H9 (cell line): ENCODE measurements around the gene CLDND1. TPM values are rescaled to one million over a fixed set of nuclear protein-coding genes. Genes with fewer than 3 reads are reported as not detected.

Source experiments
- DNase-seq: peaks from one replicate; pipeline ENCODE4 v3.0.0-alpha.2; 2017
- H2AFZ ChIP-seq: one replicate; pipeline ENCODE4 v1.6.1; 2013; ENCODE audit warnings: mild to moderate bottlenecking, low read length, control low read depth, moderate library complexity
- H2AK5ac ChIP-seq: 2 replicates; pipeline ENCODE4 v1.6.1; 2013; ENCODE audit warnings: low read length, control low read depth, mixed read lengths; ENCODE audit not compliant: insufficient read length
- H2BK120ac ChIP-seq: one replicate; pipeline ENCODE4 v1.6.1; 2013; ENCODE audit warnings: low read depth, mild to moderate bottlenecking, low read length, control low read depth, inconsistent platforms; ENCODE audit not compliant: poor library complexity, severe bottlenecking
- H2BK12ac ChIP-seq: 2 replicates; pipeline ENCODE4 v1.6.1; 2013; ENCODE audit warnings: low read length, control low read depth, mixed read lengths, low read depth; ENCODE audit not compliant: insufficient read length
- H2BK15ac ChIP-seq: 2 replicates; pipeline ENCODE4 v1.6.1; 2013; ENCODE audit warnings: low read depth, low read length, control low read depth
- H2BK20ac ChIP-seq: one replicate; pipeline ENCODE4 v1.6.1; 2013; ENCODE audit warnings: low read depth, mild to moderate bottlenecking, low read length, control low read depth, inconsistent platforms; ENCODE audit not compliant: poor library complexity, severe bottlenecking
- H2BK5ac ChIP-seq: 2 replicates; pipeline ENCODE4 v1.6.1; 2013; ENCODE audit warnings: low read length, control low read depth, mixed read lengths; ENCODE audit not compliant: insufficient read length
- H3K14ac ChIP-seq: 2 replicates; pipeline ENCODE4 v1.6.1; 2013; ENCODE audit warnings: low read length, control low read depth; ENCODE audit not compliant: insufficient read depth
- H3K18ac ChIP-seq: 2 replicates; pipeline ENCODE4 v1.6.1; 2013; ENCODE audit warnings: low read depth, mild to moderate bottlenecking, mixed read lengths, low read length, control low read depth; ENCODE audit not compliant: insufficient read length
- H3K23ac ChIP-seq: 2 replicates; pipeline ENCODE4 v1.6.1; 2013; ENCODE audit warnings: low read length, control low read depth, mixed read lengths, low read depth; ENCODE audit not compliant: insufficient read length
- H3K23me2 ChIP-seq: 2 replicates; pipeline ENCODE4 v1.6.1; 2013; ENCODE audit warnings: low read depth, mild to moderate bottlenecking, mixed read lengths, low read length, control low read depth; ENCODE audit not compliant: insufficient read length, poor library complexity, severe bottlenecking
- H3K27ac ChIP-seq: 2 replicates; pipeline ENCODE4 v1.5.1; 2013; ENCODE audit warnings: low read length, control low read depth, mixed read lengths, low read depth; ENCODE audit not compliant: insufficient read length
- H3K27me3 ChIP-seq: 2 replicates; pipeline ENCODE4 v1.6.1; 2013; ENCODE audit warnings: low read length, control low read depth, inconsistent platforms; ENCODE audit not compliant: insufficient read depth
- H3K4ac ChIP-seq: 2 replicates; pipeline ENCODE4 v1.6.1; 2013; ENCODE audit warnings: low read depth, mild to moderate bottlenecking, control low read depth, inconsistent platforms, low read length, moderate library complexity
- H3K4me1 ChIP-seq: 2 replicates; pipeline ENCODE4 v1.6.1; 2013; ENCODE audit warnings: low read length, control low read depth, inconsistent platforms; ENCODE audit not compliant: insufficient read depth
- H3K4me2 ChIP-seq: 2 replicates; pipeline ENCODE4 v1.6.1; 2013; ENCODE audit warnings: low read length, control low read depth, mixed read lengths; ENCODE audit not compliant: insufficient read length, insufficient read depth
- H3K56ac ChIP-seq: 2 replicates; pipeline ENCODE4 v1.6.1; 2013; ENCODE audit warnings: low read depth, mild to moderate bottlenecking, mixed read lengths, low read length, control low read depth; ENCODE audit not compliant: insufficient read length
- H3K79me1 ChIP-seq: 2 replicates; pipeline ENCODE4 v1.6.1; 2013; ENCODE audit warnings: low read depth, mild to moderate bottlenecking, moderate library complexity, low read length, control low read depth, inconsistent platforms; ENCODE audit not compliant: insufficient read depth, poor library complexity, severe bottlenecking
- H3K79me2 ChIP-seq: 2 replicates; pipeline ENCODE4 v1.6.1; 2013; ENCODE audit warnings: low read length, control low read depth, inconsistent platforms; ENCODE audit not compliant: insufficient read depth
- H3K9ac ChIP-seq: 2 replicates; pipeline ENCODE4 v1.6.1; 2013; ENCODE audit warnings: low read length, control low read depth, mixed read lengths; ENCODE audit not compliant: insufficient read length; ENCODE audit errors: extremely low read depth
- H3K9me3 ChIP-seq: one replicate; pipeline ENCODE4 v1.6.1; 2013; ENCODE audit warnings: low read depth, low read length, inconsistent platforms; ENCODE audit not compliant: control insufficient read depth
- H3T11ph ChIP-seq: one replicate; pipeline ENCODE4 v1.6.1; 2013; ENCODE audit warnings: mild to moderate bottlenecking, low read length, control low read depth, inconsistent platforms
- H4K20me1 ChIP-seq: one replicate; pipeline ENCODE4 v1.6.1; 2013; ENCODE audit not compliant: control insufficient read depth, insufficient read length, insufficient read depth
- H4K5ac ChIP-seq: 2 replicates; pipeline ENCODE4 v1.6.1; 2013; ENCODE audit warnings: low read depth, mild to moderate bottlenecking, mixed read lengths, low read length, control low read depth; ENCODE audit not compliant: insufficient read length
- H4K8ac ChIP-seq: replicated peaks from 2 replicates; pipeline ENCODE4 v1.6.1; 2013; ENCODE audit warnings: low read length, control low read depth, mixed read lengths, low read depth; ENCODE audit not compliant: insufficient read length
- H4K91ac ChIP-seq: 2 replicates; pipeline ENCODE4 v1.6.1; 2013; ENCODE audit warnings: low read depth, mild to moderate bottlenecking, moderate library complexity, mixed read lengths, low read length, control low read depth; ENCODE audit not compliant: insufficient read length
- H3K27ac Mint-ChIP-seq, 3 experiments: 2 replicates in 2 of 3; 3 replicates in 1 of 3; pipeline ENCODE4 v1.8.0; 2020 to 2021; ENCODE audit warnings: mixed read lengths in 3 of 3, mild to moderate bottlenecking in 1 of 3, moderate library complexity in 1 of 3
- H3K27me3 Mint-ChIP-seq: 2 replicates; pipeline ENCODE4 v1.8.0; 2021; ENCODE audit warnings: low read depth, mild to moderate bottlenecking, moderate library complexity, mixed read lengths
- H3K36me3 Mint-ChIP-seq, 3 experiments: 2 replicates in 2 of 3; 3 replicates in 1 of 3; pipeline ENCODE4 v1.8.0; 2020 to 2021; ENCODE audit warnings: low read depth in 3 of 3, mixed read lengths in 3 of 3; ENCODE audit not compliant: insufficient read depth in 1 of 3
- H3K4me1 Mint-ChIP-seq, 2 experiments: 2 replicates each; pipeline ENCODE4 v1.8.0; 2020; ENCODE audit warnings: mixed read lengths in 2 of 2
- H3K4me3 Mint-ChIP-seq, 2 experiments: 2 replicates in 1 of 2; 3 replicates in 1 of 2; pipeline ENCODE4 v1.8.0; 2020 to 2021; ENCODE audit warnings: mild to moderate bottlenecking in 2 of 2, mixed read lengths in 2 of 2, moderate library complexity in 1 of 2
- H3K9me3 Mint-ChIP-seq, 2 experiments: 2 replicates in 1 of 2; 3 replicates in 1 of 2; pipeline ENCODE4 v1.8.0; 2020; ENCODE audit warnings: mild to moderate bottlenecking in 2 of 2, mixed read lengths in 2 of 2, moderate library complexity in 1 of 2
- CTCF ChIP-seq: fragments of 200-600 bp; sonication (generic); conservative IDR thresholded peaks from 3 replicates; pipeline ENCODE4 v1.8.0; 2021; ENCODE audit warnings: antibody characterized with exemption, mild to moderate bottlenecking
- WGBS: extraction: QIAGEN DNeasy Blood & Tissue Kit; methylation state at CpG from one replicate; pipeline ENCODE4 v1.1.7; 2013; ENCODE audit warnings: missing lambda C conversion rate, low lambda C conversion rate, mixed read lengths; ENCODE audit not compliant: insufficient read length; ENCODE audit errors: extremely low coverage; 5-methylcytosine and 5-hydroxymethylcytosine counted together
- total RNA-seq: library from RNA; stranded (reverse); gene quantifications from 2 replicates; pipeline ENCODE4 v1.2.1, GENCODE V29; 2021

Gene CLDND1
- total RNA-seq, 1 experiment from 2014 or later: 83.0 TPM

GRCh38 chr3:98553021-98553563, 30.4 kb upstream of the CLDND1 start:
- Histone ChIP-seq H3K23me2 (no peaks in the 10 kb centered on the region), H3K4ac (no peak overlapping the region), H3K79me1 (no peaks in the 10 kb centered on the region), H2AK5ac (no peak overlapping the region), H3K27me3 (no peaks in the 10 kb centered on the region), H3K4me2 (no peak overlapping the region), H2BK15ac (no peak overlapping the region), H3K79me2 (no peaks in the 10 kb centered on the region), H2BK12ac (no peak overlapping the region), H2AFZ (no peak overlapping the region), H3T11ph (no peak overlapping the region), H3K23ac (no peak overlapping the region), H3K14ac (no peak overlapping the region), H2BK120ac (no peak overlapping the region), H4K20me1 (no peaks in the 10 kb centered on the region), H4K5ac (no peak overlapping the region), H4K91ac (no peak overlapping the region), H3K4me1 (no peaks in the 10 kb centered on the region), H3K56ac (no peak overlapping the region), H2BK5ac (no peak overlapping the region), H3K9ac (no peak overlapping the region), H4K8ac (no peak overlapping the region), H2BK20ac (no peak overlapping the region), H3K9me3 (no peaks in the 10 kb centered on the region), H3K18ac (no peak overlapping the region), H3K27ac (no peak overlapping the region)
- peaks cover 0 to 5% of the 10 kb centered on the region in 2 experiments; a peak in 1 of 4 replicates for H3K4me1 Mint-ChIP-seq
- no peaks in the 10 kb centered on the region for H3K36me3 Mint-ChIP-seq
- no CpG with 5 or more reads among the region's 6 CpGs for WGBS
- H3K27ac Mint-ChIP-seq: no peak overlapping the region
- no peak overlapping the region for H3K4me3 Mint-ChIP-seq
- DNase-seq: no peak
- no peak for TF ChIP-seq CTCF
- H3K27me3 Mint-ChIP-seq: no peaks in the 10 kb centered on the region
- no peaks in the 10 kb centered on the region for H3K9me3 Mint-ChIP-seq
